Endothelial cell of umbilical vein (primary cell): ENCODE results near the gene OR9A4.

Experiments used
- CTCF ChIP-seq, 2 donors: IDR thresholded peaks; 1 replicate in 1 of 2; 2 replicates in 1 of 2; pipeline ENCODE4 v1.5.1; 2011; ENCODE audit warnings: low read length in 2 of 2, mild to moderate bottlenecking in 2 of 2, moderate library complexity in 2 of 2, control low read depth in 1 of 2, inconsistent platforms in 1 of 2, low read depth in 1 of 2; ENCODE audit not compliant: insufficient read depth in 1 of 2; ENCODE audit errors: extremely low read depth in 1 of 2
- EZH2 ChIP-seq: IDR thresholded peaks from 2 replicates; pipeline ENCODE4 v1.6.1; 2012; ENCODE audit warnings: borderline replicate concordance, low read depth, mild to moderate bottlenecking, moderate library complexity, low read length, inconsistent platforms; ENCODE audit not compliant: severe bottlenecking
- JUN ChIP-seq: IDR thresholded peaks from 2 replicates; pipeline ENCODE4 v1.6.1; 2011; ENCODE audit warnings: borderline replicate concordance, low read depth; ENCODE audit not compliant: insufficient read length, insufficient read depth

- TF ChIP-seq CTCF (IDR thresholded peaks at IDR 0.05; ENCODE audit: extremely low read depth in 1 of 2, insufficient read depth in 1 of 2, low read depth in 1 of 2, low read length in 2 of 2) (no peak), JUN (no peak), EZH2 (no peak)
Observed at GRCh38 chr7:141916099-141916498, at the start of gene OR9A4.
